Measurements from ENCODE around the gene PRDM16.

- TF ChIP-seq, protein P1, sequence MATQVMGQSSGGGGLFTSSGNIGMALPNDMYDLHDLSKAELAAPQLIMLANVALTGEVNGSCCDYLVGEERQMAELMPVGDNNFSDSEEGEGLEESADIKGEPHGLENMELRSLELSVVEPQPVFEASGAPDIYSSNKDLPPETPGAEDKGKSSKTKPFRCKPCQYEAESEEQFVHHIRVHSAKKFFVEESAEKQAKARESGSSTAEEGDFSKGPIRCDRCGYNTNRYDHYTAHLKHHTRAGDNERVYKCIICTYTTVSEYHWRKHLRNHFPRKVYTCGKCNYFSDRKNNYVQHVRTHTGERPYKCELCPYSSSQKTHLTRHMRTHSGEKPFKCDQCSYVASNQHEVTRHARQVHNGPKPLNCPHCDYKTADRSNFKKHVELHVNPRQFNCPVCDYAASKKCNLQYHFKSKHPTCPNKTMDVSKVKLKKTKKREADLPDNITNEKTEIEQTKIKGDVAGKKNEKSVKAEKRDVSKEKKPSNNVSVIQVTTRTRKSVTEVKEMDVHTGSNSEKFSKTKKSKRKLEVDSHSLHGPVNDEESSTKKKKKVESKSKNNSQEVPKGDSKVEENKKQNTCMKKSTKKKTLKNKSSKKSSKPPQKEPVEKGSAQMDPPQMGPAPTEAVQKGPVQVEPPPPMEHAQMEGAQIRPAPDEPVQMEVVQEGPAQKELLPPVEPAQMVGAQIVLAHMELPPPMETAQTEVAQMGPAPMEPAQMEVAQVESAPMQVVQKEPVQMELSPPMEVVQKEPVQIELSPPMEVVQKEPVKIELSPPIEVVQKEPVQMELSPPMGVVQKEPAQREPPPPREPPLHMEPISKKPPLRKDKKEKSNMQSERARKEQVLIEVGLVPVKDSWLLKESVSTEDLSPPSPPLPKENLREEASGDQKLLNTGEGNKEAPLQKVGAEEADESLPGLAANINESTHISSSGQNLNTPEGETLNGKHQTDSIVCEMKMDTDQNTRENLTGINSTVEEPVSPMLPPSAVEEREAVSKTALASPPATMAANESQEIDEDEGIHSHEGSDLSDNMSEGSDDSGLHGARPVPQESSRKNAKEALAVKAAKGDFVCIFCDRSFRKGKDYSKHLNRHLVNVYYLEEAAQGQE (IDR thresholded peaks at IDR 0.05) = no peak
- TF ChIP-seq CTCF (IDR thresholded peaks at IDR 0.05; ENCODE audit: low read depth, low read length, missing input control) (no peak), GABPA (IDR thresholded peaks at IDR 0.05 in 1 of 2, conservative IDR thresholded peaks at IDR 0.05 in 1 of 2) (no peak), ZBTB33 (IDR thresholded peaks at IDR 0.05) (no peak)
- TF ChIP-seq, protein P2, sequence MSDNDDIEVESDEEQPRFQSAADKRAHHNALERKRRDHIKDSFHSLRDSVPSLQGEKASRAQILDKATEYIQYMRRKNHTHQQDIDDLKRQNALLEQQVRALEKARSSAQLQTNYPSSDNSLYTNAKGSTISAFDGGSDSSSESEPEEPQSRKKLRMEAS (IDR thresholded peaks at IDR 0.05) = no peak
These were observed 125.9 kb downstream of the PRDM16 start for GRCh38 chr1:3194760-3195479.
